CD4-positive, alpha-beta T cell (primary cell): ENCODE results near the gene APOB. TPM values are rescaled to one million over a fixed set of nuclear protein-coding genes. Genes with fewer than 3 reads are reported as not detected.

Experiments
- ATAC-seq: fragments of 200-7000 bp; cut with Tn5 transposase; one replicate; pipeline ENCODE4 v1.10.0; 2022; ENCODE audit warnings: mild to moderate bottlenecking; ENCODE audit not compliant: poor library complexity
- CTCF ChIA-PET: fragments of 350-600 bp; sonication (Branson Sonifier 250); formaldehyde crosslinking; loops from one replicate; lab custom pipeline; 2021; ENCODE audit warnings: antibody characterized with exemption, inconsistent platforms; lab: Charles Lee
- POLR2A ChIA-PET: fragments of 350-600 bp; sonication (Branson Sonifier 250); formaldehyde crosslinking; loops from one replicate; lab custom pipeline; 2021; ENCODE audit warnings: antibody characterized with exemption, inconsistent platforms; lab: Charles Lee
- DNase-seq, 14 experiments: peaks; one replicate each; pipeline ENCODE4 v3.0.0-alpha.2; 2013 to 2020; ENCODE audit warnings: mixed read lengths in 2 of 14
- H3K27ac ChIP-seq, 2 donors: one replicate each; pipeline versions ENCODE4 v1.5.1 to v1.7.0; 2013; ENCODE audit warnings: low read length in 2 of 2, low read depth in 1 of 2, mild to moderate bottlenecking in 1 of 2
- H3K27me3 ChIP-seq, 2 experiments: 1 replicate in 1 of 2; 2 replicates in 1 of 2; pipeline versions ENCODE4 v1.6.1 to v1.7.0; 2013; ENCODE audit warnings: low read length in 2 of 2, control low read depth in 1 of 2, mild to moderate bottlenecking in 1 of 2, moderate library complexity in 1 of 2; ENCODE audit not compliant: insufficient read depth in 2 of 2, control insufficient read depth in 1 of 2
- H3K36me3 ChIP-seq: one replicate; pipeline ENCODE4 v1.6.1; 2013; ENCODE audit warnings: low read length, control low read depth; ENCODE audit not compliant: insufficient read depth
- H3K4me1 ChIP-seq: one replicate; pipeline ENCODE4 v1.6.1; 2013; ENCODE audit warnings: low read length, control low read depth; ENCODE audit not compliant: insufficient read depth
- H3K4me3 ChIP-seq: one replicate; pipeline ENCODE4 v1.5.1; 2013; ENCODE audit warnings: mild to moderate bottlenecking, low read length, moderate library complexity
- H3K9me3 ChIP-seq, 2 experiments: 1 replicate in 1 of 2; 2 replicates in 1 of 2; pipeline versions ENCODE4 v1.6.1 to v1.7.0; 2013; ENCODE audit warnings: low read length in 2 of 2, mild to moderate bottlenecking in 2 of 2, control low read depth in 1 of 2, moderate library complexity in 1 of 2; ENCODE audit not compliant: control insufficient read depth in 1 of 2, insufficient read depth in 1 of 2
- H3K27ac Mint-ChIP-seq: one replicate; pipeline ENCODE4 v1.8.0; 2020; ENCODE audit warnings: mixed read lengths
- H3K27me3 Mint-ChIP-seq: one replicate; pipeline ENCODE4 v1.8.0; 2021; ENCODE audit warnings: mixed read lengths
- H3K36me3 Mint-ChIP-seq: one replicate; pipeline ENCODE4 v1.8.0; 2021; ENCODE audit warnings: low read depth, mixed read lengths
- H3K4me1 Mint-ChIP-seq: one replicate; pipeline ENCODE4 v1.8.0; 2021; ENCODE audit warnings: low read depth, mixed read lengths
- H3K4me3 Mint-ChIP-seq: one replicate; pipeline ENCODE4 v1.8.0; 2020; ENCODE audit warnings: mild to moderate bottlenecking, mixed read lengths
- H3K9me3 Mint-ChIP-seq: one replicate; pipeline ENCODE4 v1.8.0; 2020; ENCODE audit warnings: mixed read lengths
- CTCF ChIP-seq: fragments of 200-600 bp; IDR thresholded peaks from one replicate; pipeline ENCODE4 v1.8.0; 2022; ENCODE audit warnings: antibody characterized with exemption, mild to moderate bottlenecking
- intact Hi-C, 2 experiments: fragments of 100-400 bp; cut with DNase I in 1 of 2; cut with micrococcal nuclease in 1 of 2; formaldehyde crosslinking; loops; one replicate each; pipeline versions ENCODE4 v1.15.1 to v1.9.0; 2023 to 2025; cut with DNase I, micrococcal nuclease
- total RNA-seq, 174 experiments: library from RNA in 2 of 174; stranded (reverse) in 2 of 174; gene quantifications; one replicate each; pipeline ENCODE4 v1.2.3 and lab custom pipeline; 2021 to 2026

Gene APOB
- total RNA-seq, 2 experiments from 2014 or later = not detected

- peaks cover 5% of the 10 kb centered on the region for H3K4me1 Mint-ChIP-seq
- intact Hi-C loops = loop anchor here in 1 of 2 experiments (5.0 kb wide), 1 partner anchor 277 kb away; no protein-coding TSS in a partner anchor
- ATAC-seq = no peak
- H3K36me3 Mint-ChIP-seq = no peaks in the 10 kb centered on the region
- Histone ChIP-seq H3K4me1 (peaks cover 6% of the 10 kb centered on the region), H3K27me3 (peaks cover 15 to 22% of the 10 kb centered on the region in 2 experiments), H3K36me3 (no peaks in the 10 kb centered on the region), H3K4me3 (no peak overlapping the region), H3K27ac (no peak overlapping the region), H3K9me3 (no peaks in the 10 kb centered on the region)
- DNase-seq = no peak
- no peaks in the 10 kb centered on the region for H3K9me3 Mint-ChIP-seq
- ChIA-PET POLR2A (no interaction called here), CTCF (no interaction called here)
- no peak for TF ChIP-seq CTCF
- no peak overlapping the region for H3K4me3 Mint-ChIP-seq
- no peak overlapping the region for H3K27ac Mint-ChIP-seq
- peaks cover 57% of the 10 kb centered on the region for H3K27me3 Mint-ChIP-seq
These were observed 3.9 kb downstream of the APOB start for GRCh38 chr2:21039979-21040467.

- no peak overlapping the region for H3K4me3 ChIP-seq
- Mint-ChIP-seq H3K4me1 (peaks cover 5% of the 10 kb centered on the region), H3K27me3 (peaks cover 48% of the 10 kb centered on the region), H3K4me3 (no peak overlapping the region), H3K27ac (no peak overlapping the region), H3K9me3 (no peaks in the 10 kb centered on the region), H3K36me3 (no peaks in the 10 kb centered on the region)
- H3K36me3 ChIP-seq = no peaks in the 10 kb centered on the region
- peaks cover 6% of the 10 kb centered on the region for H3K4me1 ChIP-seq
- no peaks in the 10 kb centered on the region for H3K9me3 ChIP-seq
- ChIA-PET POLR2A (no interaction called here), CTCF (no interaction called here)
- DNase-seq (no peak), ATAC-seq (no peak)
- intact Hi-C loops = no loop called here
- H3K27me3 ChIP-seq = peaks cover 10 to 15% of the 10 kb centered on the region in 2 experiments
- no peak overlapping the region for H3K27ac ChIP-seq
- no peak for TF ChIP-seq CTCF
These were observed 4.8 kb downstream of the APOB start for GRCh38 chr2:21039080-21039556.

- Histone ChIP-seq H3K4me1 (peaks cover 6% of the 10 kb centered on the region), H3K36me3 (no peaks in the 10 kb centered on the region), H3K4me3 (no peak overlapping the region), H3K27ac (no peak overlapping the region), H3K27me3 (peaks cover 9 to 13% of the 10 kb centered on the region in 2 experiments), H3K9me3 (no peaks in the 10 kb centered on the region)
- ChIA-PET POLR2A (no interaction called here), CTCF (no interaction called here)
- peaks cover 48% of the 10 kb centered on the region for H3K27me3 Mint-ChIP-seq
- H3K9me3 Mint-ChIP-seq = no peaks in the 10 kb centered on the region
- no peak for TF ChIP-seq CTCF
- H3K27ac Mint-ChIP-seq = no peak overlapping the region
- ATAC-seq (no peak), DNase-seq (no peak)
- H3K4me3 Mint-ChIP-seq = no peak overlapping the region
- intact Hi-C loops = no loop called here
- H3K4me1 Mint-ChIP-seq = peaks cover 5% of the 10 kb centered on the region
- no peaks in the 10 kb centered on the region for H3K36me3 Mint-ChIP-seq
These were observed 5.3 kb downstream of the APOB start for GRCh38 chr2:21038403-21039073.
